Endometrial microvascular endothelial cells (primary cell): Measurements from ENCODE around the gene CCDC146. TPM values are rescaled to one million over a fixed set of nuclear protein-coding genes. Genes with fewer than 3 reads are reported as not detected.
"Not testable (repeated sequence)": the region's sequence is repeated elsewhere in the genome, so short reads cannot be mapped to it uniquely, and the experiment has no call there.

Experiments
- in situ Hi-C: cut with HindIII; loops from 2 replicates; pipeline ENCODE4 v1.10.0; 2017; ENCODE audit warnings: low sequenced_read_pairs, low pct_unique_long_range_greater_than_20kb; ENCODE audit errors: inconsistent ontology term
- total RNA-seq: library from RNA; depleted of rRNA; stranded (reverse); fragments of >200 nt; gene quantifications from one replicate; pipeline ENCODE4 v1.2.3, GENCODE V29; 2015; ENCODE audit errors: inconsistent ontology term

Gene CCDC146
- total RNA-seq, 1 donor from 2014 or later, result 0.37 TPM

- in situ Hi-C loops, result no loop called here
Measured at GRCh38 chr7:77188731-77189437, 66.5 kb downstream of the CCDC146 start.

GRCh38 chr7:77197141-77197540 is 74.7 kb downstream of the CCDC146 start:
- in situ Hi-C loops, result no loop called here

GRCh38 chr7:77199013-77199966 is 76.9 kb downstream of the CCDC146 start, which contains the start of gene FGL2:
Gene FGL2, minus strand, starts transcription at chr7:77199819. Its CDS starts 26 bp downstream, at chr7:77199793.
- in situ Hi-C loops, result no loop called here

- in situ Hi-C loops, result no loop called here
Measured at GRCh38 chr7:77200542-77200941, 78.1 kb downstream of the CCDC146 start.

- in situ Hi-C loops, result no loop called here
Measured at GRCh38 chr7:77202481-77202976, 80.1 kb downstream of the CCDC146 start.

GRCh38 chr7:77205706-77206105 is 83.3 kb downstream of the CCDC146 start:
- in situ Hi-C loops, result no loop called here

GRCh38 chr7:77208416-77208815 is 86.0 kb downstream of the CCDC146 start:
- in situ Hi-C loops, result no loop called here

- in situ Hi-C loops, result no loop called here
Measured at GRCh38 chr7:77209479-77210139, 87.2 kb downstream of the CCDC146 start.

GRCh38 chr7:77216181-77216845 is 93.9 kb downstream of the CCDC146 start:
- in situ Hi-C loops, result no loop called here

GRCh38 chr7:77217474-77218185 is 95.2 kb downstream of the CCDC146 start:
- in situ Hi-C loops, result no loop called here

- in situ Hi-C loops, result not testable (repeated sequence)
Measured at GRCh38 chr7:77219701-77220331, 97.4 kb downstream of the CCDC146 start.

GRCh38 chr7:77222065-77222464 is 99.7 kb downstream of the CCDC146 start:
- in situ Hi-C loops, result no loop called here

GRCh38 chr7:77222819-77223218 is 100.4 kb downstream of the CCDC146 start:
- in situ Hi-C loops, result no loop called here

GRCh38 chr7:77223261-77223660 is 100.8 kb downstream of the CCDC146 start:
- in situ Hi-C loops, result no loop called here

GRCh38 chr7:77226357-77226839 is 104.0 kb downstream of the CCDC146 start:
- in situ Hi-C loops, result no loop called here

GRCh38 chr7:77228795-77229194 is 106.4 kb downstream of the CCDC146 start:
- in situ Hi-C loops, result not testable (repeated sequence)

GRCh38 chr7:77232467-77232866 is 110.1 kb downstream of the CCDC146 start:
- in situ Hi-C loops, result no loop called here
